HG02973 (cell line): ENCODE data around the gene SSH2.
"Not testable (repeated sequence)": the region's sequence is repeated elsewhere in the genome, so short reads cannot be mapped to it uniquely, and the experiment has no call there.

Experiments
- ATAC-seq: cut with Tn5 transposase; IDR thresholded peaks from one replicate; pipeline ENCODE4 v1.9.1; 2021; ENCODE audit warnings: moderate library complexity; ENCODE audit not compliant: unreplicated experiment

The SSH2 gene, protein sequence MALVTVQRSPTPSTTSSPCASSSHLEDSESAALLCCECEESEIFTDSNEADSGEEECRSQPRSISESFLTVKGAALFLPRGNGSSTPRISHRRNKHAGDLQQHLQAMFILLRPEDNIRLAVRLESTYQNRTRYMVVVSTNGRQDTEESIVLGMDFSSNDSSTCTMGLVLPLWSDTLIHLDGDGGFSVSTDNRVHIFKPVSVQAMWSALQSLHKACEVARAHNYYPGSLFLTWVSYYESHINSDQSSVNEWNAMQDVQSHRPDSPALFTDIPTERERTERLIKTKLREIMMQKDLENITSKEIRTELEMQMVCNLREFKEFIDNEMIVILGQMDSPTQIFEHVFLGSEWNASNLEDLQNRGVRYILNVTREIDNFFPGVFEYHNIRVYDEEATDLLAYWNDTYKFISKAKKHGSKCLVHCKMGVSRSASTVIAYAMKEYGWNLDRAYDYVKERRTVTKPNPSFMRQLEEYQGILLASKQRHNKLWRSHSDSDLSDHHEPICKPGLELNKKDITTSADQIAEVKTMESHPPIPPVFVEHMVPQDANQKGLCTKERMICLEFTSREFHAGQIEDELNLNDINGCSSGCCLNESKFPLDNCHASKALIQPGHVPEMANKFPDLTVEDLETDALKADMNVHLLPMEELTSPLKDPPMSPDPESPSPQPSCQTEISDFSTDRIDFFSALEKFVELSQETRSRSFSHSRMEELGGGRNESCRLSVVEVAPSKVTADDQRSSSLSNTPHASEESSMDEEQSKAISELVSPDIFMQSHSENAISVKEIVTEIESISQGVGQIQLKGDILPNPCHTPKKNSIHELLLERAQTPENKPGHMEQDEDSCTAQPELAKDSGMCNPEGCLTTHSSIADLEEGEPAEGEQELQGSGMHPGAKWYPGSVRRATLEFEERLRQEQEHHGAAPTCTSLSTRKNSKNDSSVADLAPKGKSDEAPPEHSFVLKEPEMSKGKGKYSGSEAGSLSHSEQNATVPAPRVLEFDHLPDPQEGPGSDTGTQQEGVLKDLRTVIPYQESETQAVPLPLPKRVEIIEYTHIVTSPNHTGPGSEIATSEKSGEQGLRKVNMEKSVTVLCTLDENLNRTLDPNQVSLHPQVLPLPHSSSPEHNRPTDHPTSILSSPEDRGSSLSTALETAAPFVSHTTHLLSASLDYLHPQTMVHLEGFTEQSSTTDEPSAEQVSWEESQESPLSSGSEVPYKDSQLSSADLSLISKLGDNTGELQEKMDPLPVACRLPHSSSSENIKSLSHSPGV (N-terminal part only)

GRCh38 chr17:29929533-29930408, at the start of gene SSH2:
TSS of gene SSH2 (minus strand) at chr17:29930228. CDS start at chr17:29930000, 228 bp downstream.
- ATAC-seq: peak; percentile 46

- no peak for ATAC-seq
These were observed 47.8 kb upstream of the SSH2 start for GRCh38 chr17:29977836-29978235.

DNA sequence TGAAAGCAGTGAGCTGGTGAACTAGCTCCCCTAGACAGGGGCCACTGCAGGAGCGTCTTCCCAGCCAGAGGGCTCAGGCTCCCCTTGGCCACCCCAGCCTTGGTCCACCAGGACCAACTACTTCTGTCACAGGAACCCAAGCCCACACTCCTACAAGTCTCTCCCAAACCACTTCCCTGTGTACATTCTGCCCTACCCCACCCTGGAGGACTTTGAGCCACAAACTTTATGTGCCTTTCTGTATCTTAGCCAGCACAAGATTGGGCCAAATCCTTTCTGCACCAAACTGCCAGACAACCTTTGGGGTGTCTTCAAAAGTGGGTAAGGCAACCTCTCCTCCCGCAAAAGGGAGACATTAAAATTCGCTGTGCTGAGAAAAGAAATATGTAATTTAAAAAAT, 43.0 kb upstream of the SSH2 start:
- no peak for ATAC-seq

DNA sequence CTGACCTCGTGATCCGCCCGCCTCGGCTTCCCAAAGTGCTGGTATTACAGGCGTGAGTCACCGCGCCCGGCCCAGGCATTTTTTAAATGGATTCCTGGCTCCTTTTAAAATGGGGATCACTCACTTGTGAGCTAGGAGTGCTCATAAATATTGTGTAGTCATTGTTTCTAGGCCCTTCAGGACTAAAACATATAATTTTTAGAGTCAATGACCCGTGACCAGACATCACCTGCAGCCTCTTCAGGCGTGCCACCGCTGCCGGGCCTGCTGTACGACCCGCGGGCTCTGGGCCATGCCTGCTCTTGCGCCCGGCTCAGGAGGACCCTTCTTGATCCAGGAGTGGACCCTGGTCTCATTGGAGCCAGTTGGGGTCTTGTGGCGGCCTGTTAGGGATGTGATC, 42.2 kb upstream of the SSH2 start:
- ATAC-seq: no peak

DNA sequence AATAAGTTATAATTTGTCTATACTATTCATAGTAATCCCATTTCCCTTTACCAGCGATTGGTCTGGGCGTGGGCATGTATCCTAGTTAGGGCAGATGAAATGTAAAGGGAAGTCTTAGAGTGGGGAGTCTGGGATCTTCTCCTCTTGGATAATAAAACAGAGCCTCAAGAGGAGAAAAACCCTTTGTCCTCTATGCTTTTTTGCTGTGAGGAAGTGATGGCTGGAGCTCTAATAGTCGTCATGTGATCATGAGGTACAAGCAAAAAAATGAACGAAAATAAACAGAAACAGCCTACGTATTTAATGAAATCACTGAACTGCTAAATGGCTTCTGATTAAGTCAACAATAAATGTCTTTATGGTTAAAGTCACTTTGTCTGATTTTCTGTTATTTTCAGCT, 38.2 kb upstream of the SSH2 start:
- ATAC-seq: no peak

- ATAC-seq: no peak
These were observed 32.6 kb upstream of the SSH2 start for GRCh38 chr17:29962656-29963055.

GRCh38 chr17:29959658-29960337, 29.8 kb upstream of the SSH2 start:
- no peak for ATAC-seq

DNA sequence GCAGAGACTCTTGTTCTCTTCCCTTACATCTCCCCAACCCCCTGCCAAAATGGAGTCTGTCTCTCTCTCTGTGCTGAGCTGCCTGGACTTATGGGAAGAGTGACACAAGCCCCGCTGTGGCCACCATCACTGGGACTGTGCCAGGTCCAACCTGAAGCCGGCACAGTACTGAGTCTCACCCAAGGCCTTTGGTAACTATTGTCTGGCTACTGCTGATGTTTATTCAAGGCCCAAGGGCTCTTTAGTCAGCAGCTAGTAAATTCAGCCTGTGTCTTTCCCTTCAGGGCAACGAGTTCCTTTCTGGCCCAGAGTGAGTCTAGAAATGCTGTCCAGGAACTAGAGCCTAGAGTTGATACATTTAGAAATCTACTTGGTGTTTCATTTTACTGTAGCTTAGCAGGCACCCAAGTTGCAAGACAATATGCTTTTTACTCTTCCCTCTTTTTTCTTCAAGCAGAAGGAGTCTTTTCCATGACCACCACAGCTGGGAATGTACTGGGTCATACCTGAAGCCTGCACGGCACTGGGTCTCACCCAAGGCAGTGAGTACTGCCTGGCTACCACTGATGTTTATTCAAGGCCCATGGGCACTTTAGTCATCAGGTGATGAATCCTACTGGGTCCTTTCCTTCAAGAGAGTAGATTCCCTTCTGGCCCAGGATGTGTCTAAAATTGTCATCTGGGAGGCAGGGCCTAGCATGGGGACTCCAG, 29.1 kb upstream of the SSH2 start:
- ATAC-seq: no peak

GRCh38 chr17:29957488-29957887, 27.5 kb upstream of the SSH2 start:
- ATAC-seq: not testable (repeated sequence)

DNA sequence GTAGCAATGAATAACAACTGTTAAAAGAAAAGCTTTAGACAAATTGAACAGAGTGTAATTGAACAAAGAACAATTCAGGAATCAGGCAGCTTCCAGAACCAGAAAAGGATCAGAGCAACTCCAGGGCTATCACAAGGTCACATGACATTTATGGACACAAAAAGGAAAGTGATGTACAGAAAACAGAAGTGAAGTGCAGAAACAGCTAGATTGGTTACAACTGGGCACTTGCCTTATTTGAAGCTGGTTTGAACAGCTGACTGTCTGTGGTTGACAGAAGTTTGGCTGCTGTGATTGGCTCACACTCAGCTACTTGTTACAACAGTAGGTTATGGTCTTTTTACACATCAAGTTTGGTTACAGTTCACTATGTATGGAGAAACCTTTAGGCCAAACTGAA, 26.2 kb upstream of the SSH2 start:
- no peak for ATAC-seq

- ATAC-seq: no peak
These were observed 24.4 kb upstream of the SSH2 start for GRCh38 chr17:29954405-29954804.

DNA sequence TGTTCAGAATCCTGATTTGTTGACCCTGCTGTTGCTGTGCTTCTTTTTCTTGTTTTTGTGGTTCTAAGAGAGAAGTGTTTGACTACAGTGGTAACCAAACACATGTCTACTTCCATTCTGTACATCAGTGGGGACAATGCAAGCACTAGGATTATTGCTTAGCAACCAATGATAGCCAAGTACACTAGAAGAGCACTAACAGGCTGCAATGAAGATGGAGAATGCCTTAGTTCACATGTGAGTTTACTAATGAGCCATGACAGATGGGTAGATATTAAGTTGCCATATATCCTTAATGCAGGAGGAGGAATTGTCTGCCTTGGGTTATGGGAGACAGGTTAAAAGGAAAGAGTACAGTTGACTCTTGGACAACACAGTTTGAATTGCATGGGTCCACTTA, 19.7 kb upstream of the SSH2 start:
- no peak for ATAC-seq

- ATAC-seq: no peak
These were observed 18.6 kb upstream of the SSH2 start for GRCh38 chr17:29948448-29949215.

DNA sequence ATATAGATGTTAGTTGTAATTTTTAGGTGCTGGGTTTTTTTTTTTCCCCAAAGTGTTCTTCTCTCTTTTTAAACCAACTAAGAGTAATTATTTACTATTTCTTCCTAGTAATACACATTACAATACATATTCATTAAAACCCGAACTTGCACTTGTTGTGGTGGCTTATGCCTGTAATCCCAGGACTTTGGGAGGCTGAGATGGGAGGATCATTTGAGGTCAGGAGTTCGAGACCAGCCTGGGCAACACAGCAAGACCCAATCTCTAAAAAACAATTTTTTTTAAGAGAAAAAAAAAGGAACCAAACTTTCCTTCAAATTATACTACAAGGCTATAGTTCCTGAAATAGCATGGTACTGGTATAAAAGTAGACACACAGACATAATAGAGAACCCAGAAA, 15.3 kb upstream of the SSH2 start:
- no peak for ATAC-seq

DNA sequence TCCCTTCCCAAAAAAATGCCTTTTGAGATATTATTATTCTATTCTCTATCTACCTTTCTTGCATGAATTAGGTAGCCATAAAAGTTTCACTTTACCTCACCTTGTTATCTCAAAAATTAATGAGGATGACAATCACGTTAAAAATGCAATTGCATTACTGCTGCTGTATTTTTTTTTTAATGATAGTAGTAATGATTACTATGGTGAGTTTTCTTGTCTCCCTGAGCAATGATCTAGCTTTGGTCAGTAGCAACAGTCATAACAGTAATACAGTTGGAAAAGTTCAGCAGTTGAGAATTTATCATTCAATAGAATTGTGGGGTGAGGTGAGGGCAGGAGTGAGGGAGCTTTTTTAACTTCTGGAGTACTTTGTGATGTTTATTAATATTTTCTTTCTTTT, 11.3 kb upstream of the SSH2 start, which contains the start of gene EFCAB5:
Gene EFCAB5, plus strand, starts transcription at position 301 of the 400 bp plus-strand sequence. CDS start 163 bp downstream, outside the sequence.
- ATAC-seq: no peak

GRCh38 chr17:29936724-29937123, 6.7 kb upstream of the SSH2 start:
- ATAC-seq: no peak

GRCh38 chr17:29935909-29936308, 5.9 kb upstream of the SSH2 start:
- ATAC-seq: not testable (repeated sequence)

- no peak for ATAC-seq
These were observed 3.4 kb upstream of the SSH2 start for GRCh38 chr17:29933379-29933778.
